OCI-LY3 (cell line): Measurements from ENCODE around the gene MNX1.

Source experiments
- EZH2phosphoT487 ChIP-seq: fragments of 200-600 bp; shearing (Covaris generic); IDR thresholded peaks from 2 replicates; pipeline ENCODE4 v1.6.1; 2018; ENCODE audit warnings: antibody characterized with exemption, mixed run types, low read depth
- TF ChIP-seq, protein P1 (sequence below): fragments of 200-600, 300-600 bp; sonication (generic); IDR thresholded peaks from 2 replicates; pipeline ENCODE4 v1.5.1; 2014; ENCODE audit warnings: antibody characterized with exemption, low read length, low read depth

DNA sequence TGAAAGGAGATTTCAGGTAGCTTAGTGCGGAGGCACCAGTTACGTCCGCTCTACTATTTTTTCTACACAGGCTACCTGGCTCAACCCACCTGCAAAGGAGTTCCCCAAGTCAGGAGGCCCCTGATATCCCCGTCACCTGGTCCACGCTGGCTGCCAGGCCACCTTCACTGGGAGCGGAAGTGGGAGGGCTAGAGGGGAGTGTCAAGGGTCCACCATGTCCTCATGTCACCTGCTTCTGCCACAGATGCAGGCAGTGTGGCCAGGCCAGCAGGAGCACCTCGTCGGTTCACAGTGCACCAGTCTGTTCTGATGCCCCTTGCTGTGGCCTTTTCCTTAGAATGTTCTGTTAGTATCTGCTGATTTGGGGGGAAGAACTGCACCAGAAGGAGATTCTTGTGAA, 44.1 kb downstream of the MNX1 start:
- TF ChIP-seq, protein P1, sequence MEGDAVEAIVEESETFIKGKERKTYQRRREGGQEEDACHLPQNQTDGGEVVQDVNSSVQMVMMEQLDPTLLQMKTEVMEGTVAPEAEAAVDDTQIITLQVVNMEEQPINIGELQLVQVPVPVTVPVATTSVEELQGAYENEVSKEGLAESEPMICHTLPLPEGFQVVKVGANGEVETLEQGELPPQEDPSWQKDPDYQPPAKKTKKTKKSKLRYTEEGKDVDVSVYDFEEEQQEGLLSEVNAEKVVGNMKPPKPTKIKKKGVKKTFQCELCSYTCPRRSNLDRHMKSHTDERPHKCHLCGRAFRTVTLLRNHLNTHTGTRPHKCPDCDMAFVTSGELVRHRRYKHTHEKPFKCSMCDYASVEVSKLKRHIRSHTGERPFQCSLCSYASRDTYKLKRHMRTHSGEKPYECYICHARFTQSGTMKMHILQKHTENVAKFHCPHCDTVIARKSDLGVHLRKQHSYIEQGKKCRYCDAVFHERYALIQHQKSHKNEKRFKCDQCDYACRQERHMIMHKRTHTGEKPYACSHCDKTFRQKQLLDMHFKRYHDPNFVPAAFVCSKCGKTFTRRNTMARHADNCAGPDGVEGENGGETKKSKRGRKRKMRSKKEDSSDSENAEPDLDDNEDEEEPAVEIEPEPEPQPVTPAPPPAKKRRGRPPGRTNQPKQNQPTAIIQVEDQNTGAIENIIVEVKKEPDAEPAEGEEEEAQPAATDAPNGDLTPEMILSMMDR, result no peak
- TF ChIP-seq EZH2phosphoT487, result no peak
